GM21825 (cell line): ENCODE results near the gene PGBD5.
"Not testable (repeated sequence)": the region's sequence is repeated elsewhere in the genome, so short reads cannot be mapped to it uniquely, and the experiment has no call there.

ENCODE experiments used
- ATAC-seq: cut with Tn5 transposase; IDR thresholded peaks from one replicate; pipeline ENCODE4 v1.9.1; 2021; ENCODE audit warnings: mild to moderate bottlenecking, moderate library complexity; ENCODE audit not compliant: unreplicated experiment

The PGBD5 gene

GRCh38 chr1:230425252-230426091 lies 660 bp downstream of the PGBD5 start:
- ATAC-seq, result peak; percentile 10

- ATAC-seq, result no peak
Observed at GRCh38 chr1:230424391-230425251, 1.5 kb downstream of the PGBD5 start.

- no peak for ATAC-seq
Observed at GRCh38 chr1:230423951-230424350, 2.2 kb downstream of the PGBD5 start.

GRCh38 chr1:230423261-230423660 lies 2.9 kb downstream of the PGBD5 start:
- ATAC-seq, result no peak

- no peak for ATAC-seq
Observed at GRCh38 chr1:230422221-230422981, 3.7 kb downstream of the PGBD5 start.

- ATAC-seq, result no peak
Observed at GRCh38 chr1:230421481-230421880, 4.7 kb downstream of the PGBD5 start.

- ATAC-seq, result not testable (repeated sequence)
Observed at GRCh38 chr1:230420372-230420771, 5.8 kb downstream of the PGBD5 start.

- ATAC-seq, result no peak
Observed at GRCh38 chr1:230416430-230416829, 9.7 kb downstream of the PGBD5 start.

GRCh38 chr1:230415405-230416132 lies 10.6 kb downstream of the PGBD5 start:
- ATAC-seq, result no peak

- ATAC-seq, result no peak
Observed at GRCh38 chr1:230414694-230415093, 11.4 kb downstream of the PGBD5 start.

- no peak for ATAC-seq
Observed at GRCh38 chr1:230414102-230414501, 12.0 kb downstream of the PGBD5 start.

- ATAC-seq, result no peak
Observed at GRCh38 chr1:230413061-230413460, 13.1 kb downstream of the PGBD5 start.

- no peak for ATAC-seq
Observed at GRCh38 chr1:230408971-230409370, 17.2 kb downstream of the PGBD5 start.

GRCh38 chr1:230407351-230407750 lies 18.8 kb downstream of the PGBD5 start:
- no peak for ATAC-seq

- not testable (repeated sequence) for ATAC-seq
Observed at GRCh38 chr1:230406727-230407126, 19.4 kb downstream of the PGBD5 start.

- no peak for ATAC-seq
Observed at GRCh38 chr1:230403442-230403841, 22.7 kb downstream of the PGBD5 start.

GRCh38 chr1:230401763-230402294 lies 24.3 kb downstream of the PGBD5 start:
- no peak for ATAC-seq

- ATAC-seq, result no peak
Observed at GRCh38 chr1:230401101-230401500, 25.0 kb downstream of the PGBD5 start.

GRCh38 chr1:230400007-230400344 lies 26.2 kb downstream of the PGBD5 start:
- no peak for ATAC-seq

- no peak for ATAC-seq
Observed at GRCh38 chr1:230399321-230400006, 26.7 kb downstream of the PGBD5 start.
